HCT116 (cell line): ENCODE results near the gene LRG1.

Experiments used
- EGR1 ChIP-seq: IDR thresholded peaks from 2 replicates; pipeline ENCODE4 v1.6.1; 2012; ENCODE audit warnings: low read depth
- EZH2 ChIP-seq: fragments of 200-600 bp; sonication (generic); IDR thresholded peaks from 2 replicates; pipeline ENCODE4 v1.6.1; 2017; ENCODE audit warnings: antibody characterized with exemption, mixed run types
- EZH2phosphoT487 ChIP-seq: fragments of 200-600 bp; IDR thresholded peaks from 2 replicates; pipeline ENCODE4 v1.6.1; 2018; ENCODE audit warnings: antibody characterized with exemption, borderline replicate concordance
- JUND ChIP-seq: IDR thresholded peaks from 2 replicates; pipeline ENCODE4 v1.6.1; 2012
- POLR2A ChIP-seq: IDR thresholded peaks from 2 replicates; pipeline ENCODE4 v1.7.0; 2011; ENCODE audit warnings: borderline replicate concordance; ENCODE audit not compliant: insufficient read depth, insufficient read length; ENCODE audit errors: extremely low read depth
- POLR2AphosphoS5 ChIP-seq: IDR thresholded peaks from 2 replicates; pipeline ENCODE4 v1.6.1; 2011; ENCODE audit warnings: mild to moderate bottlenecking, low read depth, low read length, moderate library complexity
- SP1 ChIP-seq: IDR thresholded peaks from 2 replicates; pipeline ENCODE4 v1.6.1; 2012; ENCODE audit warnings: low read depth
- SRF ChIP-seq: IDR thresholded peaks from 2 replicates; pipeline ENCODE4 v1.6.1; 2012; ENCODE audit warnings: low read depth
- TCF7L2 ChIP-seq: IDR thresholded peaks from 2 replicates; pipeline ENCODE4 v1.7.0; 2011; ENCODE audit warnings: borderline replicate concordance, inconsistent platforms; ENCODE audit not compliant: insufficient read depth, insufficient read length; ENCODE audit errors: extremely low read depth
- ZNF274 ChIP-seq: fragments of 200-500 bp; sonication (Bioruptor generic); IDR thresholded peaks from 2 replicates; pipeline ENCODE4 v1.6.1; 2014; ENCODE audit warnings: mild to moderate bottlenecking, low read depth, low read length, inconsistent platforms
- TF ChIP-seq, protein P1 (sequence below), 3 experiments: fragments of 200-600 bp in 1 of 3; sonication (generic) in 1 of 3; IDR thresholded peaks in 2 of 3; conservative IDR thresholded peaks in 1 of 3; 2 replicates each; pipeline ENCODE4 v1.5.1; 2012 to 2017; ENCODE audit warnings: low read depth in 2 of 3, low read length in 2 of 3, antibody characterized with exemption in 1 of 3, borderline replicate concordance in 1 of 3, control low read depth in 1 of 3, mild to moderate bottlenecking in 1 of 3, mixed read lengths in 1 of 3, mixed run types in 1 of 3, moderate library complexity in 1 of 3; ENCODE audit not compliant: insufficient read depth in 1 of 3
- TF ChIP-seq, protein P2 (sequence below): IDR thresholded peaks from 2 replicates; pipeline ENCODE4 v1.6.1; 2012

DNA sequence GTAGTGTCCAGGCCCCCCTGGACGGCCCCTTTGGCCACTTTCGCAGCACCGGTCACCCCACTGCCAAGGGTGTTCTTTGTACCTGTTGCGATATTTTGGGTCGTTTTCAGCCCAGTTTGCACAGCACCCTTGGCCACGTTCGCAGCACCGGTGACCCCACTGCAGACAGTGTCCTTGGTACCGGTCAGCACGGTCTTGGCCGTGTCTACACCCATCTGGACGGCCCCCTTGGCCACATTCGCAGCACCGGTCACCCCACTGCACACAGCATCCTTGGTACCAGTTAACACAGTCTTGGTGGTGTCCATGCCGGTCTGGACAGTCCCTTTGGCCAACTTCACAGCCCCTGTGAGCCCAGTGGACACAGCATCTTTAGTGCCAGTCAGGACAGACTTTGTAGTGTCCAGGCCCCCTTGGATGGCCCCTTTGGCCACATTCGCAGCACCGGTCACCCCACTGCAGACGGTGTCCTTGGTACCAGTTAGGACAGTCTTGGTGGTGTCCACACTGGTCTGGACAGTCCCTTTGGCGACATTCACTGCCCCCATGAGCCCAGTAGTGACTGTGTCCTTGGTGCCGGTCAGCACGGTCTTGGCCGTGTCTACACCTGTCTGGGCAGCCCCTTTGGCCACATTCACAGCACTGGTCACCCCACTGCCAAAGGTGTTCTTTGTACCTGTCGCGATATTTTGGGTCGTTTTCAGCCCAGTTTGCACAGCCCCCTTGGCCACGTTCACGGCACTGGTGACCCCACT lies 28.4 kb downstream of the LRG1 start:
- TF ChIP-seq EGR1 (no peak), EZH2 (no peak), SP1 (no peak), TCF7L2 (no peak), SRF (no peak), JUND (no peak), EZH2phosphoT487 (no peak), ZNF274 (no peak), POLR2AphosphoS5 (no peak), POLR2A (no peak)
- TF ChIP-seq, protein P1, sequence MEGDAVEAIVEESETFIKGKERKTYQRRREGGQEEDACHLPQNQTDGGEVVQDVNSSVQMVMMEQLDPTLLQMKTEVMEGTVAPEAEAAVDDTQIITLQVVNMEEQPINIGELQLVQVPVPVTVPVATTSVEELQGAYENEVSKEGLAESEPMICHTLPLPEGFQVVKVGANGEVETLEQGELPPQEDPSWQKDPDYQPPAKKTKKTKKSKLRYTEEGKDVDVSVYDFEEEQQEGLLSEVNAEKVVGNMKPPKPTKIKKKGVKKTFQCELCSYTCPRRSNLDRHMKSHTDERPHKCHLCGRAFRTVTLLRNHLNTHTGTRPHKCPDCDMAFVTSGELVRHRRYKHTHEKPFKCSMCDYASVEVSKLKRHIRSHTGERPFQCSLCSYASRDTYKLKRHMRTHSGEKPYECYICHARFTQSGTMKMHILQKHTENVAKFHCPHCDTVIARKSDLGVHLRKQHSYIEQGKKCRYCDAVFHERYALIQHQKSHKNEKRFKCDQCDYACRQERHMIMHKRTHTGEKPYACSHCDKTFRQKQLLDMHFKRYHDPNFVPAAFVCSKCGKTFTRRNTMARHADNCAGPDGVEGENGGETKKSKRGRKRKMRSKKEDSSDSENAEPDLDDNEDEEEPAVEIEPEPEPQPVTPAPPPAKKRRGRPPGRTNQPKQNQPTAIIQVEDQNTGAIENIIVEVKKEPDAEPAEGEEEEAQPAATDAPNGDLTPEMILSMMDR (IDR thresholded peaks at IDR 0.05 in 2 of 3, conservative IDR thresholded peaks at IDR 0.05 in 1 of 3; ENCODE audit: borderline replicate concordance in 1 of 3, insufficient read depth in 1 of 3, low read depth in 2 of 3, low read length in 2 of 3), result no peak
- TF ChIP-seq, protein P2, sequence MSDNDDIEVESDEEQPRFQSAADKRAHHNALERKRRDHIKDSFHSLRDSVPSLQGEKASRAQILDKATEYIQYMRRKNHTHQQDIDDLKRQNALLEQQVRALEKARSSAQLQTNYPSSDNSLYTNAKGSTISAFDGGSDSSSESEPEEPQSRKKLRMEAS, result no peak
